HS-5 (cell line): ENCODE data around the gene NOXA1.
"Not testable (repeated sequence)": the region's sequence is repeated elsewhere in the genome, so short reads cannot be mapped to it uniquely, and the experiment has no call there.

ENCODE experiments used
- DNase-seq: peaks from one replicate; pipeline ENCODE4 v3.0.0-alpha.2; 2012; ENCODE audit warnings: low read depth

Gene NOXA1, protein sequence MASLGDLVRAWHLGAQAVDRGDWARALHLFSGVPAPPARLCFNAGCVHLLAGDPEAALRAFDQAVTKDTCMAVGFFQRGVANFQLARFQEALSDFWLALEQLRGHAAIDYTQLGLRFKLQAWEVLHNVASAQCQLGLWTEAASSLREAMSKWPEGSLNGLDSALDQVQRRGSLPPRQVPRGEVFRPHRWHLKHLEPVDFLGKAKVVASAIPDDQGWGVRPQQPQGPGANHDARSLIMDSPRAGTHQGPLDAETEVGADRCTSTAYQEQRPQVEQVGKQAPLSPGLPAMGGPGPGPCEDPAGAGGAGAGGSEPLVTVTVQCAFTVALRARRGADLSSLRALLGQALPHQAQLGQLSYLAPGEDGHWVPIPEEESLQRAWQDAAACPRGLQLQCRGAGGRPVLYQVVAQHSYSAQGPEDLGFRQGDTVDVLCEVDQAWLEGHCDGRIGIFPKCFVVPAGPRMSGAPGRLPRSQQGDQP

DNA sequence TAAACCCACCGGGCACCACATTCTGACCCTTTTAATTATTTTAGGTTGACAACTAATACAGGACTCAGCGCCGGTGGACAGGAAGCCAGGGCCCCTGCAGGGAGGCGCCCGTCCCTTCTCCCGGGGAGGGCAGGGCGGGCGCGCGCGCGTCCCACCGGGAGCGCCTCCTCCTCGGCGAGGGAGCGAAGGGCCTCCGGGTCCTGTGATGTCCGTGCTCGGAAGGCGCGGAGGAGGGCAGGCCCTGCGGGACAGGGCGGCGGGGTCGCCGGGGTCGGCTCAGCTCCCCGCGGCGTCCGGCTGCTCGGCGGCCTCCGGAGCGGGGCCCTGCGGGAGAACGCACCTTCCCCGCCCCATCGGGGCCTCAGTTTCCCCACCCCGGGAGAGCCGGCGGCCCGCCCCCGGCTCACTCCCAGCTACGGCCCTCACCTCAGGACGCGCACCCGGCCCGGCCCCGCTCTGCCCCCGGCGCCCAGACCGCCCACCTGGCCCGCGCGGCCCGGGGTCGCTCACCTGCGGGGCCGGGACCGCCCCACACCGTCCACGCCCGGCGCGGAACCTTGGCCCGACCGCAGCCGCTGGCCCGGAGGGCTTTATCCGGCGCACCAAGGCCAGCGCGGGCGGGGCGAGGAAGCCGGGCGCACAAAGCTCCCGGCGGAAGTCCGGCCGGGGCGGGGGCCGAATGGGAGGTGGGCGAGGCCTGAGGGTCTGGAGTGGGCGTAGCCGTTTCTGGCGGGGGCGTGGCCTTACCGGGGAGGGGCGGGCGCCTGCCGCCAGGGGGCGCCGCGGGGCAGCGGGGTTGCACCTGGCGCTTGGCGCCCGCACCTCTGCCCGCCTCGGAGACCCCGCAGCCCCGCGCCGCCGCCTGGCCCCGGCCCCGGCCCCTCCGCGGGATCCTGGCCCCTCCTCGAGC lies at the start of gene NOXA1, which contains the start of gene EXD3:
NOXA1 (plus strand) TSS at position 790 of the 910 bp plus-strand sequence. CDS start 137 bp downstream, outside the sequence.
EXD3 (minus strand) TSS at position 559 of the 910 bp plus-strand sequence. CDS start 27,805 bp downstream, outside the sequence.
- peak; percentile 49 for DNase-seq

- no peak for DNase-seq
Observed at GRCh38 chr9:137373611-137373980, 49.6 kb upstream of the NOXA1 start.

- DNase-seq, result no peak
Observed at GRCh38 chr9:137374131-137374845, 48.9 kb upstream of the NOXA1 start.

DNA sequence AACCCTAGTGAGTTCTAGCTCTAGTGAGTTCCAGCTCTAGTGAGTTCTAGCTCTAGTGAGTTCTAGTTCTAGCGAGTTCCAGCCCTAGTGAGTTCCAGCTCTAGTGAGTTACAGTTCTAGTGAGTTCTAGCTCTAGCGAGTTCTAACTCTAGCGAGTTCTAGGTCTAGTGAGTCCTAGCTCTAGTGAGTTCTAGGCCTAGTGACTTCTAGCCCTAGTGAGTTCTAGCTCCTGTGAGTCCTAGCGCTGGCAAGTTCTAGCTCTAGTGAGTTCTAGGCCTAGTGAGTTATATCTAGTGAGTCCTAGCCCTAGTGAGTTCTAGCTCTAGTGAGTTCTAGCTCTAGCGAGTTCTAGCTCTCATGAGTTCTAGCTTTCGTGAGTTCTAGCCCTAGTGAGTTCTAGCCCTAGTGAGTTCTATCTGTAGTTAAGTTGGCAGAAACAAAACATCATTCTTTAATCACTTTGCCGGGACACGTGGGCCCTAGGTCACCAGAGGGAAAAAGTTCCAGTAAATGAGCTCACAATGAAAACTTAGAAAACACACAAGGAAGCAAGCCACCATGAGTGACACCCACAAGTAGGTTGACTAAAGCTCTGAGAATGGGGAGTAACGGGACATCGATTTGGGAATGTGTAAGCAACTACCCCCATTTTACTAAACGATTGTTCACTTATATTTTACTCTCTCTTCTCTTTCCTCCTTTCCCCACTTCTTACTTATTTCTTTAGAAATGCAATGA lies 47.7 kb upstream of the NOXA1 start:
- no peak for DNase-seq

- DNase-seq, result no peak
Observed at GRCh38 chr9:137376386-137376785, 46.8 kb upstream of the NOXA1 start.

- not testable (repeated sequence) for DNase-seq
Observed at GRCh38 chr9:137378688-137379410, 44.3 kb upstream of the NOXA1 start.

DNA sequence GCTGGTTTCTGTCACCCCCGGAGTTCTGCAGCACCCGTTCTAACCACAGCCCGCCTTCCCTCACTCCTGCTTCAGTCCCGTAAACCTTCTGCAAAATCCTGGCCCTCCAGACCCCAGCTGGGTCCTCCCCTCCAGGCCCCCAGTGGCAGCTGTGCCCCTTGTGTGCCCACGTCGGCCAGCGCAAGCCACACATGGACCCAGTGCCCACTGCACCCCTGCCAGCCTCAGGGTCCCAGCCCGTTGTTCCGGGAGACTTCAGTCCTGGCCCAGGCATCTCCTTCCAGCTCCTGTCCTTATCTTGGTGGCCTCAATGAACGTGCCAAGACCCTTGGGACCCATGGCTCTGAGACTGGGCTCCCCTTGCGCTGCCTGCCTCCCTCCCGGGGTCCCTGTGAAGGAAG lies 43.4 kb upstream of the NOXA1 start:
- no peak for DNase-seq

DNA sequence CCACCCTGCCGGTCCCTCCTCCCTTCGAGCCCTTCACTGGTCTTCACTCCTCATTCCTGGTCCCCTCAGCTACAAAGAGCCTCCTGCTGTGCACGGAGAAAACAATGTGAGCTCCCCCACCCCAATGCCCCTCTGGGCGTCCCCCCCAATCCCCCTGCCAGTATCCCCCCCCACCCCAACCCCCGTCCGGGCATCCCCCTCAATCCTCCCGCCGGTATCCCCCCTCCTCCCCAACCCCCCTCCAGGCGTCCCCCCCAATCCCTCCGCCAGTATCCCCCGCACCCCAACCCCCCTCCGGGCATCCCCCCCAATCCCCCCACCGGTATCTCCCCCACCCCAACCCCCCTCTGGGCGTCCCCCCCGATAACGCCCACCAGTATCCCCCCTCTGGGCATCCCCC lies 43.0 kb upstream of the NOXA1 start:
- no peak for DNase-seq

DNA sequence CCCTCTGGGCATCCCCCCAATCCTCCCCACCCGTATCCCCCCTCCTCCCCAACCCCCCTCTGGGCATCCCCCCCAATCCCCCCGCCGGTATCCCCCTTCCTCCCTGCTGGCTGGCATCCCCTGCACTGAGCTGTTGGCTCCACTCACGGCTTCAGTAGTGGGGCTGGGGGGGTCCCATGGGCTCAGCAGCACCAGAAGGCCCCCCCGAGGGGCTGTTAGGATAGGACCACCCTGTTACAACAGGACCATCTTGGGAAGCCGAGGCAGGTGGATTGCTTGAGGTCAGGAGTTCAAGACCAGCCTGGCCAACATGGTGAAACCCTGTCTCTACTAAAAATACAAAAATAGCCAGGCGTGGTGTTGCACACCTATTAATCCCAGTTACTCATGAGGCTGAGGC lies 42.6 kb upstream of the NOXA1 start:
- no peak for DNase-seq

DNA sequence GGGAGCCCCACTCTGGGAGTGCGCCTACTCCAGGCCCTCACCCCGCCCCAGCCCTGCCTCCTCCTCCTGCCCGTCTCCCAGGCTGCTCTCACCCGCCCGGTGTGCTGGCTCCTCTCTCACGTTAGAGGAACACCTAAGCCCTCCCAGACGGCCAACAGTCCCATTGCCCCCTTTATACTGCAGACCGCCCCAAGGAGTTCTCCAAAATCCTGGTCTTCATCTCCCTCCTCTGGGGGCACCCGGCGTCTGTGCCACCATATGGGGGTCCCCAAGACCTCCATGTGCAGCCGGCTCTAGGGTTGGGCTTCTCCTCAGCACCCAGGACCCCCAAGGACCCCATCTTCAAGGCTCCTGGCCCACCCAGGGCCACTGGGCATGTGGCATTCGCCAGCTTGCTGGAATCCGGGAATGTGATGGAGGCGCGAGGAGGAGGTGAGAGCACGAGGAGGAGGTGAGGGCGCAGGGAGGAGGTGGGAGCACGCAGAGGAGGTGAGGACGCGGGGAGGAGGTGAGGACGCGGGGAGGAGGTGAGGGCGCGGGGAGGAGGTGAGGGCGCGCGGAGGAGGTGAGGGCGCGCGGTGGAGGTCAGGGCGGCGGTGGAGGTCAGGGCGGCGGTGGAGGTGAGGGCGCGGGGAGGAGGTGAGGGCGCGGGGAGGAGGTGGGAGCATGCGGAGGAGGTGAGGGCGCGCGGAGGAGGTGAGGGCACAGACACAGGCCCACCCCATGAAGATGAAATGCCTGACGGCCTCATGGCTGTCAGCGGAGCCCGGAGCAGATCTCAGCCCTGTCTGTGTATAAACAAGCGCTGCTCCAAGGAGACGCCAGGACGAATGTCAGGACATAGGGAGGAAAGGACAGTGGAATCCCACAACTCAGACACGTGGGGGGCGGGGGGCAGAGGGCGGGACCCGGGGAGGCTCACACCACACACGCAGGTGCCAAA lies 41.4 kb upstream of the NOXA1 start:
- DNase-seq, result no peak

GRCh38 chr9:137382444-137383080 lies 40.6 kb upstream of the NOXA1 start:
- DNase-seq, result no peak

- DNase-seq, result no peak
Observed at GRCh38 chr9:137383081-137383783, 40.0 kb upstream of the NOXA1 start.

- DNase-seq, result no peak
Observed at GRCh38 chr9:137383784-137384756, 39.1 kb upstream of the NOXA1 start.

- DNase-seq, result no peak
Observed at GRCh38 chr9:137385061-137385655, 38.0 kb upstream of the NOXA1 start.

DNA sequence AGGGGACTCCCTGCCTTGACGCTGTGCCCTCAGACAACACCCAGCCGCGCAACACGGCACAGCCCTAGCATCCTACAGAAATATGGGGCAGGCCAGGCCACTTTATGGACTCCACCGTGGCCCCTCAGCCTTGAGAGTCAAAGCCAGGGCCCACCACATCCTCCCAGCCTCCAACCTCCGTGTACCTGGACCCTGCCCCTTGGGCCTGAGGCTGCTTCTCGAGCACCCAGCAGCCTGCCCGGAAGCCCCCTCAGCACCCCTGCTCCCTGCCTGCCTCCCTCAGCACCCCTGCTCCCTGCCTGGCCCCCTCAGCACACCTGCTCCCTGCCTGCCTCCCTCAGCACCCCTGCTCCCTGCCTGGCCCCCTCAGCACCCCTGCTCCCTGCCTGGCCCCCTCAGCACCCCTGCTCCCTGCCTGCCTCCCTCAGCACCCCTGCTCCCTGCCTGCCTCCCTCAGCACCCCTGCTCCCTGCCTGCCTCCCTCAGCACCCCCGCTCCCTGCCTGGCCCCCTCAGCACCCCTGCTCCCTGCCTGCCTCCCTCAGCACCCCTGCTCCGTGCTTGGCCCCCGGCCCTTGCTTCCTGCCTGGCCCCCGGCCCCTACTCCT lies 36.6 kb upstream of the NOXA1 start:
- DNase-seq, result not testable (repeated sequence)
